ENCODE data around the gene DCAF5.

- TF ChIP-seq CTCF (IDR thresholded peaks at IDR 0.05) (no peak), POLR2A (IDR thresholded peaks at IDR 0.05) (no peak)
Observed at GRCh38 chr14:69017706-69018105, 135.2 kb downstream of the DCAF5 start.
